Tibial nerve (tissue), 4 donors: ENCODE data around the gene CDH4. TPM values are rescaled to one million over a fixed set of nuclear protein-coding genes. Genes with fewer than 3 reads are reported as not detected.

Experiments
- DNase-seq, 2 donors: peaks; one replicate each; pipeline ENCODE4 v3.0.0-alpha.2; 2019; ENCODE audit warnings: low spot score in 2 of 2
- H3K27ac ChIP-seq, 4 donors: fragments of 200-600 bp; sonication (generic) in 3 of 4; one replicate each; pipeline ENCODE4 v1.5.1; 2017 to 2019; ENCODE audit warnings: mild to moderate bottlenecking in 1 of 4
- H3K27me3 ChIP-seq, 2 donors: fragments of 200-600 bp; sonication (generic) in 1 of 2; one replicate each; pipeline versions ENCODE4 v1.5.1 to v1.6.0; 2017 to 2019
- H3K36me3 ChIP-seq, 3 donors: fragments of 200-600 bp; sonication (generic); one replicate each; pipeline ENCODE4 v1.5.1; 2018 to 2019
- H3K4me1 ChIP-seq, 4 donors: fragments of 200-600 bp; sonication (generic) in 3 of 4; one replicate each; pipeline ENCODE4 v1.5.1; 2017 to 2019
- H3K4me3 ChIP-seq, 4 donors: fragments of 200-600 bp; sonication (generic) in 3 of 4; one replicate each; pipeline ENCODE4 v1.5.1; 2017 to 2019; ENCODE audit warnings: mild to moderate bottlenecking in 1 of 4, moderate library complexity in 1 of 4
- H3K9me3 ChIP-seq, 4 donors: fragments of 200-600 bp; sonication (generic) in 3 of 4; one replicate each; pipeline ENCODE4 v1.5.1; 2017 to 2019
- CTCF ChIP-seq, 5 experiments: fragments of 200-600 bp in 3 of 5; fragments of 450-650 bp in 2 of 5; sonication (generic) in 3 of 5; IDR thresholded peaks; one replicate each; pipeline ENCODE4 v1.5.1; 2016 to 2019; ENCODE audit warnings: antibody characterized with exemption in 5 of 5, mild to moderate bottlenecking in 3 of 5, moderate library complexity in 2 of 5
- EP300 ChIP-seq, 2 donors: sonication (generic); formaldehyde crosslinking; IDR thresholded peaks; one replicate each; pipeline ENCODE4 v1.6.1; 2017; ENCODE audit warnings: antibody characterized with exemption in 2 of 2, mild to moderate bottlenecking in 1 of 2
- POLR2A ChIP-seq, 2 donors: fragments of 450-650 bp; IDR thresholded peaks; one replicate each; pipeline ENCODE4 v1.6.1; 2017; ENCODE audit warnings: antibody characterized with exemption in 2 of 2, mild to moderate bottlenecking in 2 of 2, moderate library complexity in 2 of 2
- WGBS, 2 donors: methylation state at CpG; one replicate each; pipeline ENCODE4 v1.1.5; 2018; 5-methylcytosine and 5-hydroxymethylcytosine counted together
- total RNA-seq, 4 donors: library from RNA; depleted of rRNA; stranded (reverse); fragments of >200 nt; gene quantifications; one replicate each; pipeline ENCODE4 v1.1.0, GENCODE V29; 2016

CDH4 gene
- total RNA-seq, 4 donors from 2014 or later = 0.78 to 2.3 (median 1.0) TPM

GRCh38 chr20:61357119-61357518, 105.1 kb downstream of the CDH4 start:
- TF ChIP-seq EP300 (IDR thresholded peaks at IDR 0.05) = no peak
- no peak for TF ChIP-seq POLR2A (IDR thresholded peaks at IDR 0.05)
- TF ChIP-seq CTCF (IDR thresholded peaks at IDR 0.05) = no peak
- Histone ChIP-seq H3K27ac (no peak overlapping the region), H3K9me3 (no peaks in the 10 kb centered on the region), H3K4me3 (no peak overlapping the region), H3K36me3 (no peaks in the 10 kb centered on the region), H3K27me3 (no peaks in the 10 kb centered on the region), H3K4me1 (no peaks in the 10 kb centered on the region)
- no peak for DNase-seq
- 93% methylated on average over 11 of the region's 11 CpGs for WGBS, 2 donors

- Histone ChIP-seq H3K4me1 (no peaks in the 10 kb centered on the region), H3K27me3 (no peaks in the 10 kb centered on the region), H3K27ac (no peak overlapping the region), H3K9me3 (no peaks in the 10 kb centered on the region), H3K4me3 (no peak overlapping the region), H3K36me3 (no peaks in the 10 kb centered on the region)
- no peak for DNase-seq
- 79 to 85% methylated on average over 17 of the region's 17 CpGs for WGBS, 2 donors
- TF ChIP-seq CTCF (IDR thresholded peaks at IDR 0.05) (no peak), EP300 (IDR thresholded peaks at IDR 0.05) (no peak), POLR2A (IDR thresholded peaks at IDR 0.05) (no peak)
Observed at GRCh38 chr20:61359254-61359653, 107.2 kb downstream of the CDH4 start.

- TF ChIP-seq EP300 (IDR thresholded peaks at IDR 0.05) (no peak), CTCF (IDR thresholded peaks at IDR 0.05) (no peak), POLR2A (IDR thresholded peaks at IDR 0.05) (no peak)
- no peak for DNase-seq
- no peak overlapping the region for H3K27ac ChIP-seq
- no peaks in the 10 kb centered on the region for H3K36me3 ChIP-seq
- H3K4me3 ChIP-seq = no peak overlapping the region
- H3K9me3 ChIP-seq = peaks cover 0 to under 1% (median 0%) of the 10 kb centered on the region in 4 donors
- WGBS, 2 donors = 86 to 95% methylated on average over 9 of the region's 9 CpGs
- no peaks in the 10 kb centered on the region for H3K4me1 ChIP-seq
- no peaks in the 10 kb centered on the region for H3K27me3 ChIP-seq
Observed at GRCh38 chr20:61360296-61360695, 108.2 kb downstream of the CDH4 start.

- Histone ChIP-seq H3K4me3 (no peak overlapping the region), H3K27me3 (no peaks in the 10 kb centered on the region), H3K27ac (no peak overlapping the region), H3K4me1 (no peaks in the 10 kb centered on the region), H3K36me3 (no peaks in the 10 kb centered on the region), H3K9me3 (peaks cover 0 to 6% (median 0%) of the 10 kb centered on the region in 4 donors)
- no peak for TF ChIP-seq EP300 (IDR thresholded peaks at IDR 0.05)
- 76% methylated on average over 8 of the region's 8 CpGs for WGBS, 2 donors
- no peak for DNase-seq
Observed at GRCh38 chr20:61360940-61361339, 108.9 kb downstream of the CDH4 start.

GRCh38 chr20:61361501-61361900, 109.4 kb downstream of the CDH4 start:
- Histone ChIP-seq H3K36me3 (no peaks in the 10 kb centered on the region), H3K4me3 (no peak overlapping the region), H3K9me3 (peaks cover 0 to 12% (median 0%) of the 10 kb centered on the region in 4 donors), H3K27me3 (no peaks in the 10 kb centered on the region), H3K27ac (no peak overlapping the region), H3K4me1 (no peaks in the 10 kb centered on the region)
- TF ChIP-seq EP300 (IDR thresholded peaks at IDR 0.05) (no peak), CTCF (IDR thresholded peaks at IDR 0.05) (no peak), POLR2A (IDR thresholded peaks at IDR 0.05) (no peak)
- no peak for DNase-seq
- 94 to 95% methylated on average over 14 of the region's 14 CpGs for WGBS, 2 donors

GRCh38 chr20:61364147-61364546, 112.1 kb downstream of the CDH4 start:
- Histone ChIP-seq H3K27me3 (no peaks in the 10 kb centered on the region), H3K36me3 (no peaks in the 10 kb centered on the region), H3K4me3 (no peak overlapping the region), H3K9me3 (peaks cover 0 to 15% (median 0%) of the 10 kb centered on the region in 4 donors), H3K27ac (no peak overlapping the region), H3K4me1 (no peaks in the 10 kb centered on the region)
- WGBS, 2 donors = 84 to 92% methylated on average over 3 to 5 of the region's 5 CpGs
- no peak for DNase-seq
- TF ChIP-seq EP300 (IDR thresholded peaks at IDR 0.05) (no peak), POLR2A (IDR thresholded peaks at IDR 0.05) (no peak), CTCF (IDR thresholded peaks at IDR 0.05) (no peak)
